Panc1 (cell line): Measurements from ENCODE around the gene UXS1. TPM values are rescaled to one million over a fixed set of nuclear protein-coding genes. Genes with fewer than 3 reads are reported as not detected.

Experiments
- ATAC-seq: fragments of 200-7000 bp; cut with Tn5 transposase; 2 replicates; pipeline ENCODE4 v1.9.1; 2020; ENCODE audit warnings: mild to moderate bottlenecking, moderate library complexity
- BruUV-seq: library from RNA; stranded (reverse); fragments of 400-500 nt; replicated peaks from 2 replicates; lab custom pipeline; 2021; lab: Mats Ljungman, UMichigan
- CTCF ChIA-PET: fragments of 300-600 bp; sonication (Branson Sonifier 250); formaldehyde crosslinking; loops from one replicate; lab custom pipeline; 2022; ENCODE audit warnings: antibody characterized with exemption; lab: Charles Lee
- POLR2A ChIA-PET: fragments of 300-600 bp; sonication (Branson Sonifier 250); formaldehyde crosslinking; loops from one replicate; lab custom pipeline; 2022; ENCODE audit warnings: antibody characterized with exemption; lab: Charles Lee
- DNase-seq: peaks from one replicate; pipeline ENCODE4 v3.0.0-alpha.2; 2010; ENCODE audit warnings: low read depth, low spot score
- H3K27ac ChIP-seq: 2 replicates; pipeline ENCODE4 v1.5.1; 2011; ENCODE audit warnings: mild to moderate bottlenecking, low read length, inconsistent platforms
- H3K27me3 ChIP-seq: fragments of 200-500 bp; sonication (Bioruptor generic); 2 replicates; pipeline ENCODE4 v1.6.0; 2014; ENCODE audit warnings: low read length, inconsistent platforms; ENCODE audit not compliant: control insufficient read depth, insufficient read depth
- H3K36me3 ChIP-seq: fragments of 200-500 bp; sonication (Bioruptor generic); 2 replicates; pipeline ENCODE4 v1.5.1; 2014; ENCODE audit warnings: inconsistent platforms, mild to moderate bottlenecking, low read length, moderate library complexity; ENCODE audit not compliant: control insufficient read depth, insufficient read depth
- H3K4me1 ChIP-seq: 2 replicates; pipeline ENCODE4 v1.5.1; 2011; ENCODE audit warnings: inconsistent platforms, mild to moderate bottlenecking, low read length, moderate library complexity; ENCODE audit not compliant: control insufficient read depth, insufficient read depth
- H3K4me3 ChIP-seq, 2 experiments: 2 replicates each; pipeline ENCODE4 v1.5.1; 2011 to 2012; ENCODE audit warnings: low read depth in 2 of 2, low read length in 2 of 2, mild to moderate bottlenecking in 2 of 2, inconsistent platforms in 1 of 2, moderate library complexity in 1 of 2
- H3K9me3 ChIP-seq: fragments of 200-500 bp; sonication (Bioruptor generic); 2 replicates; pipeline ENCODE4 v1.5.1; 2014; ENCODE audit warnings: low read depth, mild to moderate bottlenecking, inconsistent platforms, low read length, moderate library complexity; ENCODE audit not compliant: control insufficient read depth, insufficient read depth
- CTCF ChIP-seq: fragments of 450-650 bp; IDR thresholded peaks from 2 replicates; pipeline ENCODE4 v1.5.1; 2017; ENCODE audit warnings: mild to moderate bottlenecking
- POLR2AphosphoS5 ChIP-seq: IDR thresholded peaks from 2 replicates; pipeline ENCODE4 v1.6.1; 2012; ENCODE audit warnings: mild to moderate bottlenecking, low read depth, low read length, moderate library complexity
- REST ChIP-seq, 2 experiments: IDR thresholded peaks; 2 replicates each; pipeline ENCODE4 v1.6.1; 2011 to 2012; ENCODE audit warnings: low read depth in 2 of 2, control low read depth in 1 of 2, low read length in 1 of 2, mild to moderate bottlenecking in 1 of 2, moderate library complexity in 1 of 2; ENCODE audit not compliant: insufficient read depth in 1 of 2
- SIN3A ChIP-seq: IDR thresholded peaks from 2 replicates; pipeline ENCODE4 v1.6.1; 2012; ENCODE audit warnings: low read depth, mild to moderate bottlenecking, low read length, moderate library complexity, borderline replicate concordance; ENCODE audit not compliant: insufficient read depth
- TCF7L2 ChIP-seq: IDR thresholded peaks from 2 replicates; pipeline ENCODE4 v1.6.1; 2011; ENCODE audit warnings: mild to moderate bottlenecking, low read depth, low read length, inconsistent platforms
- in situ Hi-C: cut with HindIII; loops from 2 replicates; pipeline ENCODE4 v1.10.0; 2016; ENCODE audit warnings: low sequenced_read_pairs, low pct_unique_long_range_greater_than_20kb
- intact Hi-C: fragments of 100-400 bp; cut with micrococcal nuclease; formaldehyde crosslinking; loops from one replicate; pipeline ENCODE4 v1.10.0; 2022; ENCODE audit not compliant: unreplicated experiment
- total RNA-seq: library from RNA; stranded (reverse); gene quantifications from one replicate; pipeline ENCODE4 v1.2.1, GENCODE V29; 2021; ENCODE audit not compliant: unreplicated experiment

UXS1 gene
- total RNA-seq, 1 experiment from 2014 or later: 72.0 TPM

- ATAC-seq (no peak), DNase-seq (no peak)
- in situ Hi-C loops: no loop called here
- Histone ChIP-seq H3K27me3 (0 out of 2 replicates have a peak, but pooled peaks cover 2% of the 10 kb centered on the region), H3K36me3 (no peaks in the 10 kb centered on the region), H3K4me3 (no peak overlapping the region), H3K9me3 (no peaks in the 10 kb centered on the region), H3K4me1 (no peaks in the 10 kb centered on the region), H3K27ac (no peak overlapping the region)
- TF ChIP-seq REST (IDR thresholded peaks at IDR 0.05; ENCODE audit: insufficient read depth in 1 of 2, low read depth in 2 of 2, low read length in 1 of 2): no peak
- no peak for TF ChIP-seq TCF7L2
- no peak for TF ChIP-seq SIN3A
- no peak for TF ChIP-seq CTCF
- no peak for TF ChIP-seq POLR2AphosphoS5
- CTCF ChIA-PET: no interaction called here
- POLR2A ChIA-PET: no interaction called here
- no TSS peak for BruUV-seq
- intact Hi-C loops: no loop called here
These were observed 140.5 kb downstream of the UXS1 start for GRCh38 chr2:106053581-106053980.

- POLR2A ChIA-PET: no interaction called here
- TF ChIP-seq REST (IDR thresholded peaks at IDR 0.05; ENCODE audit: insufficient read depth in 1 of 2, low read depth in 2 of 2, low read length in 1 of 2) (no peak), CTCF (no peak), POLR2AphosphoS5 (no peak), TCF7L2 (no peak), SIN3A (no peak)
- intact Hi-C loops: no loop called here
- ATAC-seq (no peak), DNase-seq (no peak)
- no peaks in the 10 kb centered on the region for H3K36me3 ChIP-seq
- no TSS peak for BruUV-seq
- no peaks in the 10 kb centered on the region for H3K4me1 ChIP-seq
- H3K27me3 ChIP-seq: 0 out of 2 replicates have a peak, but pooled peaks cover 2% of the 10 kb centered on the region
- no peak overlapping the region for H3K4me3 ChIP-seq
- CTCF ChIA-PET: no interaction called here
- H3K9me3 ChIP-seq: no peaks in the 10 kb centered on the region
- in situ Hi-C loops: no loop called here
- H3K27ac ChIP-seq: no peak overlapping the region
These were observed 141.0 kb downstream of the UXS1 start for GRCh38 chr2:106053116-106053515.
